SK-N-SH (cell line): ENCODE results near the gene VGLL3. TPM values are rescaled to one million over a fixed set of nuclear protein-coding genes. Genes with fewer than 3 reads are reported as not detected.

Experiments used
- CTCF ChIA-PET: fragments of 300-600, 350-600 bp; formaldehyde crosslinking; extraction: SDS; loops from one replicate; lab custom pipeline; 2021; lab: Yijun Ruan, JAX
- POLR2A ChIA-PET: fragments of 350-600 bp; sonication (Branson Sonifier 250); formaldehyde crosslinking; extraction: SDS; loops from one replicate; lab custom pipeline; 2020; ENCODE audit warnings: antibody characterized with exemption, inconsistent platforms; lab: Yijun Ruan, JAX
- DNase-seq: peaks from one replicate; pipeline ENCODE4 v3.0.0; 2012
- H2AFZ ChIP-seq: fragments of 200-600 bp; sonication (generic); 2 replicates; pipeline ENCODE4 v1.8.1; 2016; ENCODE audit warnings: antibody characterized with exemption, mild to moderate bottlenecking, low read depth
- H3F3A ChIP-seq: fragments of 200-600 bp; sonication (generic); replicated peaks from 2 replicates; pipeline ENCODE3; 2016; ENCODE audit warnings: antibody characterized with exemption, mild to moderate bottlenecking; ENCODE audit not compliant: insufficient read depth
- H3K27ac ChIP-seq, 2 experiments: fragments of 200-500 bp in 1 of 2; fragments of 200-600 bp in 1 of 2; sonication (Bioruptor generic) in 1 of 2; sonication (generic), shearing (Covaris generic) in 1 of 2; 2 replicates each; pipeline versions ENCODE4 v1.5.1 to v1.6.1; 2014 to 2016; ENCODE audit warnings: low read depth in 2 of 2, inconsistent platforms in 1 of 2, low read length in 1 of 2, mild to moderate bottlenecking in 1 of 2, mixed read lengths in 1 of 2
- H3K27me3 ChIP-seq: fragments of 200-600 bp; sonication (generic), shearing (Covaris generic); 2 replicates; pipeline ENCODE4 v1.6.1; 2016; ENCODE audit warnings: mixed run types; ENCODE audit not compliant: insufficient read depth
- H3K36me3 ChIP-seq, 2 experiments: fragments of 200-500 bp in 1 of 2; fragments of 200-600 bp in 1 of 2; sonication (Bioruptor generic) in 1 of 2; sonication (generic) in 1 of 2; replicated peaks in 1 of 2; 2 replicates each; pipeline versions ENCODE3 to v1.5.1; 2014 to 2016; ENCODE audit warnings: low read length in 1 of 2, mild to moderate bottlenecking in 1 of 2; ENCODE audit not compliant: insufficient read depth in 2 of 2, control insufficient read depth in 1 of 2
- H3K4me1 ChIP-seq, 2 experiments: fragments of 200-500 bp in 1 of 2; fragments of 200-600 bp in 1 of 2; sonication (Bioruptor generic) in 1 of 2; sonication (generic), shearing (Covaris generic) in 1 of 2; 2 replicates each; pipeline versions ENCODE4 v1.5.1 to v1.6.1; 2014 to 2016; ENCODE audit warnings: low read depth in 1 of 2, low read length in 1 of 2, mixed run types in 1 of 2; ENCODE audit not compliant: insufficient read depth in 2 of 2, control insufficient read depth in 1 of 2
- H3K4me2 ChIP-seq: fragments of 200-600 bp; sonication (generic), shearing (Covaris generic); 2 replicates; pipeline ENCODE4 v1.6.1; 2017; ENCODE audit warnings: mixed run types
- H3K4me3 ChIP-seq, 2 experiments: fragments of 200-500 bp in 1 of 2; fragments of 200-600 bp in 1 of 2; sonication (Bioruptor generic) in 1 of 2; sonication (generic), shearing (Covaris generic) in 1 of 2; 2 replicates each; pipeline versions ENCODE4 v1.5.1 to v1.8.1; 2014 to 2016; ENCODE audit warnings: low read depth in 2 of 2, inconsistent platforms in 1 of 2, low read length in 1 of 2, mild to moderate bottlenecking in 1 of 2, mixed read lengths in 1 of 2, moderate library complexity in 1 of 2
- H3K79me2 ChIP-seq: fragments of 200-600 bp; sonication (generic); 2 replicates; pipeline ENCODE4 v1.8.1; 2017; ENCODE audit warnings: mild to moderate bottlenecking; ENCODE audit not compliant: insufficient read depth
- H3K9ac ChIP-seq: fragments of 200-600 bp; sonication (generic); 2 replicates; pipeline ENCODE4 v1.6.1; 2017; ENCODE audit warnings: mixed run types
- H3K9me2 ChIP-seq: fragments of 200-600 bp; sonication (generic); 2 replicates; pipeline ENCODE4 v1.6.1; 2017; ENCODE audit warnings: mixed run types
- H3K9me3 ChIP-seq: fragments of 200-600 bp; sonication (generic); 2 replicates; pipeline ENCODE4 v1.6.1; 2017; ENCODE audit warnings: mixed run types, mild to moderate bottlenecking, moderate library complexity
- H4K20me1 ChIP-seq: fragments of 200-600 bp; sonication (generic); 2 replicates; pipeline ENCODE4 v1.6.1; 2017; ENCODE audit warnings: mild to moderate bottlenecking, mixed run types; ENCODE audit not compliant: insufficient read depth
- CHD2 ChIP-seq: fragments of 150-350 bp; IDR thresholded peaks from 2 replicates; pipeline ENCODE4 v1.6.1; 2018; ENCODE audit warnings: low read length; ENCODE audit not compliant: partially characterized antibody
- EP300 ChIP-seq, 2 experiments: IDR thresholded peaks; 2 replicates each; pipeline versions ENCODE4 v1.4.0 to v1.6.1; 2012; ENCODE audit warnings: borderline replicate concordance in 1 of 2, low read depth in 1 of 2, low read length in 1 of 2
- FOSL2 ChIP-seq: IDR thresholded peaks from 2 replicates; pipeline ENCODE4 v1.4.0; 2012; ENCODE audit warnings: low read depth, mild to moderate bottlenecking, moderate library complexity, borderline replicate concordance
- FOXM1 ChIP-seq: IDR thresholded peaks from 2 replicates; pipeline ENCODE4 v1.4.0; 2012; ENCODE audit warnings: low read depth, mild to moderate bottlenecking
- NFIC ChIP-seq: IDR thresholded peaks from 2 replicates; pipeline ENCODE4 v1.4.0; 2012; ENCODE audit warnings: borderline replicate concordance
- POLR2AphosphoS5 ChIP-seq: IDR thresholded peaks from 2 replicates; pipeline ENCODE4 v1.6.1; 2012; ENCODE audit warnings: low read depth, low read length
- RAD21 ChIP-seq: IDR thresholded peaks from 2 replicates; pipeline ENCODE4 v1.6.1; 2012; ENCODE audit warnings: mild to moderate bottlenecking, low read length
- RCOR1 ChIP-seq: fragments of 150-350 bp; IDR thresholded peaks from 2 replicates; pipeline ENCODE4 v1.6.1; 2017; ENCODE audit warnings: antibody characterized with exemption, low read length
- RXRA ChIP-seq: IDR thresholded peaks from 2 replicates; pipeline ENCODE4 v1.4.0; 2012; ENCODE audit warnings: low read depth, mild to moderate bottlenecking, borderline replicate concordance
- SMC3 ChIP-seq: IDR thresholded peaks from 2 replicates; pipeline ENCODE4 v1.6.1; 2012; ENCODE audit warnings: low read depth, low read length, improper control_type of control experiment
- TAF1 ChIP-seq: IDR thresholded peaks from 2 replicates; pipeline ENCODE4 v1.6.1; 2012; ENCODE audit warnings: low read depth, mild to moderate bottlenecking, low read length, moderate library complexity, borderline replicate concordance
- WGBS: methylation state at CpG from one replicate; pipeline ENCODE4 v1.1.6; 2017; ENCODE audit warnings: low lambda C conversion rate; 5-methylcytosine and 5-hydroxymethylcytosine counted together
- polyA plus RNA-seq, 3 experiments: library from polyadenylated mRNA; depleted of rRNA; stranded (reverse); fragments of >200 nt; gene quantifications; 2 replicates each; pipeline ENCODE4 v1.2.3, GENCODE V29; 2012
- TF ChIP-seq, protein P1 (sequence below): IDR thresholded peaks from 2 replicates; pipeline ENCODE4 v1.6.1; 2012; ENCODE audit warnings: mild to moderate bottlenecking, low read depth, low read length, moderate library complexity
- TF ChIP-seq, protein P2 (sequence below): IDR thresholded peaks from 2 replicates; pipeline ENCODE4 v1.4.0; 2012; ENCODE audit warnings: low read depth
- TF ChIP-seq, protein P3 (sequence below): fragments of 200-600 bp; sonication (generic); IDR thresholded peaks from 2 replicates; pipeline ENCODE4 v1.6.1; 2017; ENCODE audit warnings: antibody characterized with exemption, mild to moderate bottlenecking, moderate library complexity
- TF ChIP-seq, protein P4 (sequence below): IDR thresholded peaks from 2 replicates; pipeline ENCODE4; 2012
- TF ChIP-seq, protein P5 (sequence below): IDR thresholded peaks from 2 replicates; pipeline ENCODE4 v1.4.0; 2012; ENCODE audit warnings: low read depth, borderline replicate concordance
- TF ChIP-seq, protein P6 (sequence below): fragments of 150-350 bp; IDR thresholded peaks from 2 replicates; pipeline ENCODE4 v1.6.1; 2017; ENCODE audit warnings: antibody characterized with exemption, low read length, low read depth, borderline replicate concordance
- TF ChIP-seq, protein P7 (sequence below): fragments of 150-350 bp; IDR thresholded peaks from 2 replicates; pipeline ENCODE4 v1.6.1; 2016; ENCODE audit warnings: mild to moderate bottlenecking, low read depth, low read length

Gene VGLL3
- polyA plus RNA-seq, 1 of the 3 experiments (the other 2 are of a cell fraction), result not detected

DNA sequence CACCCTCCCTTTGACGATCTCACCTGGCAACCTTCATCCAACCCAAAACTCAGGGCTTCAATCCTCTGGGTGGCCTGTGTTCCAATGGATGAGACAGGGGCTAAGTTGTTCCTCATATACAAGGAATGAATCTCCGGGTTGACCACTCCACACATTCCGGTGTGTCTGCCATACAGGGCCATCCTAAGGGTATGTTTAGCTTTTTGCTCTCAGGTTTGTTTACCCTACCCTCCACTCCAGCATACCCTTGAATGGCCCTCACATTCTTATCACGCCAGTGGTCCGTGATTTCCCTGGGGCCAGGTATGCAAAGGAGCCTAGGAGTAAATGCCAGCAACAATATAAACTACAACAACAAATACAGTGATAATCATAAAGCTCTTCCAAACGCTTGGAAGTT lies 45.7 kb upstream of the VGLL3 start:
- POLR2A ChIA-PET, result no interaction called here
- no peak for DNase-seq
- Histone ChIP-seq H3K4me3 (no peak overlapping the region), H3K4me2 (no peak overlapping the region), H4K20me1 (no peaks in the 10 kb centered on the region), H3K36me3 (no peaks in the 10 kb centered on the region), H2AFZ (no peak overlapping the region), H3K27me3 (no peaks in the 10 kb centered on the region), H3K9me2 (no peaks in the 10 kb centered on the region), H3K9me3 (no peaks in the 10 kb centered on the region), H3K79me2 (no peaks in the 10 kb centered on the region), H3K4me1 (no peaks in the 10 kb centered on the region), H3K9ac (no peak overlapping the region), H3K27ac (no peak overlapping the region), H3F3A (no peaks in the 10 kb centered on the region)
- WGBS, result 25% methylated on average over 6 of the region's 6 CpGs
- CTCF ChIA-PET, result no interaction called here
- TF ChIP-seq SMC3, result no peak
- TF ChIP-seq FOSL2, result no peak
- no peak for TF ChIP-seq POLR2AphosphoS5
- no peak for TF ChIP-seq CHD2
- TF ChIP-seq RAD21, result no peak
- TF ChIP-seq, protein P1, sequence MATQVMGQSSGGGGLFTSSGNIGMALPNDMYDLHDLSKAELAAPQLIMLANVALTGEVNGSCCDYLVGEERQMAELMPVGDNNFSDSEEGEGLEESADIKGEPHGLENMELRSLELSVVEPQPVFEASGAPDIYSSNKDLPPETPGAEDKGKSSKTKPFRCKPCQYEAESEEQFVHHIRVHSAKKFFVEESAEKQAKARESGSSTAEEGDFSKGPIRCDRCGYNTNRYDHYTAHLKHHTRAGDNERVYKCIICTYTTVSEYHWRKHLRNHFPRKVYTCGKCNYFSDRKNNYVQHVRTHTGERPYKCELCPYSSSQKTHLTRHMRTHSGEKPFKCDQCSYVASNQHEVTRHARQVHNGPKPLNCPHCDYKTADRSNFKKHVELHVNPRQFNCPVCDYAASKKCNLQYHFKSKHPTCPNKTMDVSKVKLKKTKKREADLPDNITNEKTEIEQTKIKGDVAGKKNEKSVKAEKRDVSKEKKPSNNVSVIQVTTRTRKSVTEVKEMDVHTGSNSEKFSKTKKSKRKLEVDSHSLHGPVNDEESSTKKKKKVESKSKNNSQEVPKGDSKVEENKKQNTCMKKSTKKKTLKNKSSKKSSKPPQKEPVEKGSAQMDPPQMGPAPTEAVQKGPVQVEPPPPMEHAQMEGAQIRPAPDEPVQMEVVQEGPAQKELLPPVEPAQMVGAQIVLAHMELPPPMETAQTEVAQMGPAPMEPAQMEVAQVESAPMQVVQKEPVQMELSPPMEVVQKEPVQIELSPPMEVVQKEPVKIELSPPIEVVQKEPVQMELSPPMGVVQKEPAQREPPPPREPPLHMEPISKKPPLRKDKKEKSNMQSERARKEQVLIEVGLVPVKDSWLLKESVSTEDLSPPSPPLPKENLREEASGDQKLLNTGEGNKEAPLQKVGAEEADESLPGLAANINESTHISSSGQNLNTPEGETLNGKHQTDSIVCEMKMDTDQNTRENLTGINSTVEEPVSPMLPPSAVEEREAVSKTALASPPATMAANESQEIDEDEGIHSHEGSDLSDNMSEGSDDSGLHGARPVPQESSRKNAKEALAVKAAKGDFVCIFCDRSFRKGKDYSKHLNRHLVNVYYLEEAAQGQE, result no peak
- TF ChIP-seq, protein P2, sequence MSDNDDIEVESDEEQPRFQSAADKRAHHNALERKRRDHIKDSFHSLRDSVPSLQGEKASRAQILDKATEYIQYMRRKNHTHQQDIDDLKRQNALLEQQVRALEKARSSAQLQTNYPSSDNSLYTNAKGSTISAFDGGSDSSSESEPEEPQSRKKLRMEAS, result no peak
- no peak for TF ChIP-seq EP300 (IDR thresholded peaks at IDR 0.05; ENCODE audit: borderline replicate concordance in 1 of 2, low read depth in 1 of 2, low read length in 1 of 2)
- no peak for TF ChIP-seq TAF1
- TF ChIP-seq, protein P3, sequence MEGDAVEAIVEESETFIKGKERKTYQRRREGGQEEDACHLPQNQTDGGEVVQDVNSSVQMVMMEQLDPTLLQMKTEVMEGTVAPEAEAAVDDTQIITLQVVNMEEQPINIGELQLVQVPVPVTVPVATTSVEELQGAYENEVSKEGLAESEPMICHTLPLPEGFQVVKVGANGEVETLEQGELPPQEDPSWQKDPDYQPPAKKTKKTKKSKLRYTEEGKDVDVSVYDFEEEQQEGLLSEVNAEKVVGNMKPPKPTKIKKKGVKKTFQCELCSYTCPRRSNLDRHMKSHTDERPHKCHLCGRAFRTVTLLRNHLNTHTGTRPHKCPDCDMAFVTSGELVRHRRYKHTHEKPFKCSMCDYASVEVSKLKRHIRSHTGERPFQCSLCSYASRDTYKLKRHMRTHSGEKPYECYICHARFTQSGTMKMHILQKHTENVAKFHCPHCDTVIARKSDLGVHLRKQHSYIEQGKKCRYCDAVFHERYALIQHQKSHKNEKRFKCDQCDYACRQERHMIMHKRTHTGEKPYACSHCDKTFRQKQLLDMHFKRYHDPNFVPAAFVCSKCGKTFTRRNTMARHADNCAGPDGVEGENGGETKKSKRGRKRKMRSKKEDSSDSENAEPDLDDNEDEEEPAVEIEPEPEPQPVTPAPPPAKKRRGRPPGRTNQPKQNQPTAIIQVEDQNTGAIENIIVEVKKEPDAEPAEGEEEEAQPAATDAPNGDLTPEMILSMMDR, result no peak
- no peak for TF ChIP-seq NFIC
- TF ChIP-seq, protein P4, sequence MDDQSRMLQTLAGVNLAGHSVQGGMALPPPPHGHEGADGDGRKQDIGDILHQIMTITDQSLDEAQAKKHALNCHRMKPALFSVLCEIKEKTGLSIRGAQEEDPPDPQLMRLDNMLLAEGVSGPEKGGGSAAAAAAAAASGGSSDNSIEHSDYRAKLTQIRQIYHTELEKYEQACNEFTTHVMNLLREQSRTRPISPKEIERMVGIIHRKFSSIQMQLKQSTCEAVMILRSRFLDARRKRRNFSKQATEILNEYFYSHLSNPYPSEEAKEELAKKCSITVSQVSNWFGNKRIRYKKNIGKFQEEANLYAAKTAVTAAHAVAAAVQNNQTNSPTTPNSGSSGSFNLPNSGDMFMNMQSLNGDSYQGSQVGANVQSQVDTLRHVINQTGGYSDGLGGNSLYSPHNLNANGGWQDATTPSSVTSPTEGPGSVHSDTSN, result no peak
- TF ChIP-seq, protein P5, sequence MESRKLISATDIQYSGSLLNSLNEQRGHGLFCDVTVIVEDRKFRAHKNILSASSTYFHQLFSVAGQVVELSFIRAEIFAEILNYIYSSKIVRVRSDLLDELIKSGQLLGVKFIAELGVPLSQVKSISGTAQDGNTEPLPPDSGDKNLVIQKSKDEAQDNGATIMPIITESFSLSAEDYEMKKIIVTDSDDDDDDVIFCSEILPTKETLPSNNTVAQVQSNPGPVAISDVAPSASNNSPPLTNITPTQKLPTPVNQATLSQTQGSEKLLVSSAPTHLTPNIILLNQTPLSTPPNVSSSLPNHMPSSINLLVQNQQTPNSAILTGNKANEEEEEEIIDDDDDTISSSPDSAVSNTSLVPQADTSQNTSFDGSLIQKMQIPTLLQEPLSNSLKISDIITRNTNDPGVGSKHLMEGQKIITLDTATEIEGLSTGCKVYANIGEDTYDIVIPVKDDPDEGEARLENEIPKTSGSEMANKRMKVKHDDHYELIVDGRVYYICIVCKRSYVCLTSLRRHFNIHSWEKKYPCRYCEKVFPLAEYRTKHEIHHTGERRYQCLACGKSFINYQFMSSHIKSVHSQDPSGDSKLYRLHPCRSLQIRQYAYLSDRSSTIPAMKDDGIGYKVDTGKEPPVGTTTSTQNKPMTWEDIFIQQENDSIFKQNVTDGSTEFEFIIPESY, result no peak
- no peak for TF ChIP-seq FOXM1
- TF ChIP-seq, protein P6, sequence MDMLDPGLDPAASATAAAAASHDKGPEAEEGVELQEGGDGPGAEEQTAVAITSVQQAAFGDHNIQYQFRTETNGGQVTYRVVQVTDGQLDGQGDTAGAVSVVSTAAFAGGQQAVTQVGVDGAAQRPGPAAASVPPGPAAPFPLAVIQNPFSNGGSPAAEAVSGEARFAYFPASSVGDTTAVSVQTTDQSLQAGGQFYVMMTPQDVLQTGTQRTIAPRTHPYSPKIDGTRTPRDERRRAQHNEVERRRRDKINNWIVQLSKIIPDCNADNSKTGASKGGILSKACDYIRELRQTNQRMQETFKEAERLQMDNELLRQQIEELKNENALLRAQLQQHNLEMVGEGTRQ, result no peak
- no peak for TF ChIP-seq RCOR1
- TF ChIP-seq RXRA, result no peak
- TF ChIP-seq, protein P7, sequence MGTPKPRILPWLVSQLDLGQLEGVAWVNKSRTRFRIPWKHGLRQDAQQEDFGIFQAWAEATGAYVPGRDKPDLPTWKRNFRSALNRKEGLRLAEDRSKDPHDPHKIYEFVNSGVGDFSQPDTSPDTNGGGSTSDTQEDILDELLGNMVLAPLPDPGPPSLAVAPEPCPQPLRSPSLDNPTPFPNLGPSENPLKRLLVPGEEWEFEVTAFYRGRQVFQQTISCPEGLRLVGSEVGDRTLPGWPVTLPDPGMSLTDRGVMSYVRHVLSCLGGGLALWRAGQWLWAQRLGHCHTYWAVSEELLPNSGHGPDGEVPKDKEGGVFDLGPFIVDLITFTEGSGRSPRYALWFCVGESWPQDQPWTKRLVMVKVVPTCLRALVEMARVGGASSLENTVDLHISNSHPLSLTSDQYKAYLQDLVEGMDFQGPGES, result no peak
